ENCODE measurements around the gene EVL.

EVL gene

GRCh38 chr14:100067481-100067880 lies 2.3 kb downstream of the EVL start:
- DNase-seq = no peak

GRCh38 chr14:100067971-100068959 lies 3.0 kb downstream of the EVL start:
- DNase-seq = no peak

GRCh38 chr14:100069161-100069800 lies 4.1 kb downstream of the EVL start:
- DNase-seq = no peak

GRCh38 chr14:100070310-100070709 lies 5.1 kb downstream of the EVL start:
- no peak for DNase-seq

- no peak for DNase-seq
Measured at GRCh38 chr14:100071545-100071944, 6.3 kb downstream of the EVL start.

- no peak for DNase-seq
Measured at GRCh38 chr14:100072783-100073346, 7.6 kb downstream of the EVL start.

GRCh38 chr14:100073576-100074430 lies 8.6 kb downstream of the EVL start:
- DNase-seq = no peak

- no peak for DNase-seq
Measured at GRCh38 chr14:100074431-100075100, 9.3 kb downstream of the EVL start.

- DNase-seq = no peak
Measured at GRCh38 chr14:100075681-100076080, 10.5 kb downstream of the EVL start.

- DNase-seq = no peak
Measured at GRCh38 chr14:100076133-100076532, 10.9 kb downstream of the EVL start.

GRCh38 chr14:100076606-100077005 lies 11.4 kb downstream of the EVL start:
- DNase-seq = no peak

- no peak for DNase-seq
Measured at GRCh38 chr14:100077441-100077840, 12.2 kb downstream of the EVL start.

- DNase-seq = no peak
Measured at GRCh38 chr14:100078216-100078803, 13.1 kb downstream of the EVL start.

- no peak for DNase-seq
Measured at GRCh38 chr14:100078997-100079725, 13.9 kb downstream of the EVL start.

- DNase-seq = no peak
Measured at GRCh38 chr14:100079726-100080005, 14.4 kb downstream of the EVL start.

GRCh38 chr14:100080206-100080605 lies 15.0 kb downstream of the EVL start:
- no peak for DNase-seq

GRCh38 chr14:100081997-100082625 lies 16.9 kb downstream of the EVL start:
- no peak for DNase-seq

GRCh38 chr14:100082723-100083122 lies 17.5 kb downstream of the EVL start:
- DNase-seq = no peak

GRCh38 chr14:100083706-100084105 lies 18.5 kb downstream of the EVL start:
- no peak for DNase-seq

GRCh38 chr14:100084591-100084990 lies 19.4 kb downstream of the EVL start:
- DNase-seq = no peak

- DNase-seq = no peak
Measured at GRCh38 chr14:100085462-100085861, 20.2 kb downstream of the EVL start.

All from amniotic stem cell (primary cell).